Activated naive CD4-positive, alpha-beta T cell treated with Interleukin-2 at 50 U/mL for 16 hours (primary cell): Measurements from ENCODE around the gene KIT.

Experiments used
- DNase-seq: peaks from one replicate; pipeline ENCODE4 v3.0.0-alpha.2; 2020

KIT gene

GRCh38 chr4:54750341-54750740 lies 92.6 kb downstream of the KIT start:
- no peak for DNase-seq

GRCh38 chr4:54754394-54754793 lies 96.6 kb downstream of the KIT start:
- no peak for DNase-seq

DNA sequence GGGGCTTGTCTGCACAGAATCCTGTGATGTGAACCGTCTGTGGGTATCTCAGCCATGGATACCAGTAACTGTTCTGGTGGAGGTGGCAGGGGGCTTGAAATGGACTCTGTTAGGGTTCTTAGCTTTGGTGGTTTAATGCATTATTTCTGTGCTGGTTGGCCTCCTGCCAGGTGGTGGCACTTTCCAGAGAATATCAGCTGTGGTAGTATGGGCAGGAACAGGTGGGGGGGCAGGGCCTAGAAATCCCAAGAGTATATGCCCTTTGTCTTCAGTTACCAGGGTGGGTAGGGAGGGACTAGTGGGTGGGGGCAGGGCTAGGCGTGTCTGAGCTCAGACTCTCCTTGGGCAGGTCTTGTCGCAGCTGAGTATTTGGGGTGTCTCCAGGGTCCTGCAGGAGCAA lies 106.7 kb downstream of the KIT start:
- DNase-seq, result no peak

- DNase-seq, result no peak
These were observed 109.6 kb downstream of the KIT start for GRCh38 chr4:54767376-54767775.

- DNase-seq, result no peak
These were observed 115.3 kb downstream of the KIT start for GRCh38 chr4:54773022-54773421.

- no peak for DNase-seq
These were observed 121.3 kb downstream of the KIT start for GRCh38 chr4:54779036-54779435.

DNA sequence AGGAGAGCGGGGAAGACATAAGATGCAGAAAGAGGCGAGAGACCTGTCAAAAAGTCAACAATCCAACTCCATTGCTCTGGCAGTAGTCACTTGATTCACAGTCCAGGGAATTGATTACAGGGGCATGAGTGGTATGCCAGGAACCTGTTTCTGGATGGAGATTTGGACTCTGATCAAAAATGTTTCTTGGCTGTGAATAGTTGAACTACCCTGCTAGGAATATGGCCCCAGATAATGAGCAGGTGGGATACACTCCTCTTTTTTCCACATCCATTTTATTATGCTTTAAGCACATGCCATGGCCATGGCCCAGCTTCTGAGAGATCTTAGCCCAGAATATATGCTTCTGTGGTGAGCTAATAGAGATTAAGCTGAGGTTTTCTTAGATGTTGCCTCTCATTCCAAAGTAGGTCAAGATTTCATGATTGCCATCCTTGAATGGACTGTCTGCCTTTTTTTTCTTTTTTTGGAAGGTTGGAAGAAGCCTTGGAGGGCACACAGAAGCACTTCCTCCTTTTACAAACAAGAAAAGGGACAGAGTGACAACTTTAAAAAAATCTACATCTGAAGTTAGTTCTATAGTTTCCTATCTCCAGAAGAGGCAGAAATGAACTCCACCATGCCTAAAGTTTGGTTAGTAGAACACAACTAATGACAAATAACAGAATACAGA lies 121.9 kb downstream of the KIT start:
- DNase-seq, result no peak

DNA sequence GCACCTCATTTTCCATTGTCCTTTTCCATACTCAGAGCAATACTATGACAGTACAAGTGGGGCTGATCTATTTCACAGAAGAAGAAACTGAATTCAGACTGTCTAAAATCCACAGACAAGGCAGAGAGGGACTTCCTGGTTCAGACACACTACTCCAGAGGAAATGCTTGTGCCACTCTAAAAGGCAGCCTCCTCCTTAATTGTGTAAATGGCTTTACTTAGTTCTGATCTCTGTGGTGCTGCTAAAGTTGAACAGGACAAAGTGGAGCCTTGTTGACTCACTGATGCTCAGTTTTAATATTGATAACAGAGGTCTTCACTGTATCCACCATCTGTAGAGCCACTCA lies 122.4 kb downstream of the KIT start:
- DNase-seq, result no peak

DNA sequence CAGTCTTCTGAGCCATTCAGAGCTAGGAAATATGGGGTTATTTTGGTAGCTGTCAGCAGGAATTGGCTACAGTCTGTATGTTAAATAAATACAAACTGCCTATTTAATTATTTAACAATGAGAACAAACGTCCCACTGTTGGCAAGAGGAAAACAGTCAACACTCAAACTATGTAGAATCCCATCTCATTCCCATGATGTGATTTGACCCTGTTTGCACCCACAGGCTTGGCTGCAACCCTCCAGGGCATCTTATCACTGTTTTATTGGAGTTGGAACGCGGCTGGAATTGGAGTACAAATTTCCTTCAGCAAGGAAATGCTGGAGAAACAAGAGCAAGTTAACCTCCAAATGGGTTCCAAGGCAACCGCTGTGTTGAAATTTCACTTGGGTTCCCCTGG lies 124.0 kb downstream of the KIT start:
- DNase-seq, result no peak

GRCh38 chr4:54783402-54784110 lies 125.8 kb downstream of the KIT start:
- DNase-seq, result no peak

GRCh38 chr4:54784161-54784671 lies 126.5 kb downstream of the KIT start:
- DNase-seq, result no peak
